HPDE6-E6E7 (cell line): Measurements from ENCODE around the gene APOH.
A peak's percentile ranks its signal among the peaks of the same experiment; 100 is the strongest.

Experiments used
- DNase-seq: peaks from one replicate; pipeline ENCODE4 v3.0.0; 2011; ENCODE audit warnings: missing footprints; ENCODE audit errors: extremely low spot score

Gene APOH

DNA sequence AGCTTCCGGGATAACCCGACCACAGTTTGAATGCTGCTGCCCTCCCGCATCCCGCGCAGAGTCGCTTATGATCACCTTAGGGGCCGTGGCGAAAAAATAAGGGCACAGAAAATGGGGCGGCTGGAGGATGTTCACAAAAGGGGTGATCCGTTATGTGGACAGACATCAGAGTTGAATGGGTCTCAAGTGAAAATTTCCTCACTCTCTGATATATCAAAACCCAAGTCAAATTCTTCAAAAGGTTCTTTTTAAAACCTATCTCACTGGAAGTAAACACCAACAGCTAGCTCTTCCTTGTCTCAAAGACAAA lies 36.9 kb downstream of the APOH start:
- DNase-seq: no peak

DNA sequence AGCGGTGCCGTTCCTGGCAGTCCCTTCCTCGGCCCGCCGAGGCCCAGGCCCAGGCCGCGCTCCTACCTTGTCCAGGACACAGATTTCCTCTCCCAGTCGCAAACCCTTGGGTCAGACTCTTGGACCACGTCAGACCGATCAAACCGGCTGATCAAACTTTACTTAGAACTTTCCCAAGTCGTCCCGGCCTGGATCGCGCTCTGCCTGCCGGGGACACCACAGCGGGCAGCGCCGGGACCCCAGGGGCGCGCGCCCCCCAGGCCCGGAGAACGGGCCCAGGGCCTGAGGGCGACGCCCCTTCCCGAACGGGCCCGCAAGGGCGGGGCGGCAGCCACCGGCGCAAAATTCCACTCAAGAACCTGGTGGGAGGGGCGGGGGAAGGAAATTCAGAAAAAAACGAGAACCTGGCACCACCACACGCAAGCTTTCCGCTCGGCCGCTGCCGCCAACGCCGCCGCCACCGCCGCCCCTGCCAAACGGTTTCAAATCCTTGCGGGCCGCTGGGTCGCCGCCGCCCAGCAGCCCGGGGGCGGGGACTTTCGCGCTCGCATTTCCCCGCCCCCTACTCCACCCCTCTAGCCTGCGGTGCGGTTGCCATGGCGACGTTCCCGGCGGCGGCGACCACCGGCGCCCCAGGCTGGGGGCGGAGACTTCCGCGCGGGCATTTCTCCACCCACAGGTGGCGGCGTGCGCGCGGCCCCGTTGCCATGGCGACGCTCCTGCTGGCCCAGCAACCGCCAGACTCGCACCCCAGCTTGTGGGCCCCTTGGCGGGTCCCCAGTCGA lies 37.4 kb downstream of the APOH start, which contains the start of gene CEP112:
Gene CEP112, minus strand, starts transcription at position 541 of the 785 bp plus-strand sequence.
- peak; percentile 34 for DNase-seq

DNA sequence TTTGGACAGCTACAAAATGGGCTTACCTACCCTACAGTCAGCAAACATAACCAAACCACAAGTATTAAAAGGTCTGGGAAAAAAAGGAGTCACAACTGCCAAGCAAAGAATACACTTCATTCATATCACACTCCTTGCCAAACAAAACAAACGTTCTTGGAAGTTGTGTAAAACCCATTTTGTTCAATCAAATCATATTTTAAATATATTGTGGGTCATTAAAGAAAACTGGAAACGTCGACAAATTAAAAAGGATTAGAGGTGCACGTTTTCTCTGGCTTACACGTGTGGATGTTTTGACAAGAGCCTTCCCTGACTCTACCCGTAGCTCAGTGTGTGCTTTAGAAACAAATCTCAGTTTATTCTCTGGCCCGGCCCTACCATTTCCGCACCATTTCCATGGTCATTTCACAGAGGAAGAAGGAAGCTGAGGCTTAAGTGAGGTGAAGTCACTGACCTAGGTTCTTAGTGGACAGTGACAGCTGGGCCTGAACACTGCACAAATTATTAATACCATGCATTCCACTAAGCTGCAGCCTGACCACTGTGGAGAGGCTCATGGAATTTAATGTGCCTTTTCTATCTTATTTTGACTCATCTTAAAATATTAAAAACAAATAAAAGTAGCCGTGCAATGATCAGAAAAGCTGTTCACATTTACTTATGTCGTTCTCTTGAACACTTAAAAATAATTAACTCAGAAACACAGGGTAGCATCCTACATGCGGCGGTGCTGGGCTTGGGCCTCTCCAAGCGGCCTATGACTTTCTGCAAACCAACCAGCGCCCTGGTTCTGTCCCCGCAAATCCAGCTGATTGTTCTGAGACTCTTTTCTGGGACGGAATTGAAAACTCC lies 38.2 kb downstream of the APOH start:
- no peak for DNase-seq

DNA sequence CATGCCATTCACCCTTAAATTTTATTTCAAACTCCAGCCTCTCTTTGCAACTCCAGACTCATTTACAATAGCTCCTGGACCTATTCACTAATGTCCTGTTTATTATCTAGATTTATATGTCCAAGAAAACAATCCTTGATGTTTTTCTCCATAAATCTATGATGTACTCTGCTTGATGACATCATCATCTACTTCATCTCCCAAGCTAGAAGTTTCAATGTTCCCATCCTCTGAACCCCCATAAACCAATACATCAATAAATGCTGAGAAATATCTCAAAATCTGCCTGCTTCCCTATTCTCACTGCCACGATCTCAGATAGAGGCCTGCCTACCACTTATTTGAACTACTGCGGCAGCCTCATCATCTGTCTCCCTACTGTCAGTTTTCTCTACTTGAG lies 41.5 kb downstream of the APOH start:
- DNase-seq: no peak

DNA sequence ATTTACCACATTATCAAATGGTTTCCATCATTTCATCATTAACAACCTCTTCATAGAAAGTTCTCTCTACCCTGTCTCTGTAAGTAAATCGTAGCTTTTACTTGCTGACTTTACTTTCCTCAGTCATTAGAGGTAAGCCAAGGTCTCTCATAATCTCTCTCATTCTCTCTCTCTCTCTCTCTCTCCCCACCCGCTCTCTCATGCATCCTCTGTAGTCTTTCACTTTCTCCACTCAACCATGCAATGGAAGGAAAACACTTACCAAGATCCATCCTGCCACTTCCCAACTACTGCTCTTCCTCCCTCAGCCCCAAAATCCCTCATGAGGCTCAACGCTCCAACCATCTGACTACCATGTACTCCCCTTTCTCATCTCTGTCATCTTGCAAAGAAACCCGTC lies 43.4 kb downstream of the APOH start:
- no peak for DNase-seq

DNA sequence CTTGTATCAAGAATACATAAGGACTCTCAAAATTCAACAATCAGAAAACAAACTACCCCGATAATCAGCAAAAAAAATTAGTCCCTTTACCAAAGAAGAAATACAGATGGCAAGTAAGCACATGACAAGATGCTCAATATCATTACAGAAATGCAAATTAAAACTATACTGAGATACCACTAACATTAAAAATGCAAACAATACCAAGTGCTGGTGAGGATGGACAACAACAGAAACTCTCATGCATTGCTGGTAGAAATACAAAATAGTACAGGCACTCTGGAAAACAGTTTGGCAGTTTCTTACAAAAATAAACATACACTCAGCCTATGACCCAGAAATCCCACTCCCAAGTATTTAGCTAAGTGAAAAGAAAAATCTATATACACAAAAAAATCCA lies 44.8 kb downstream of the APOH start:
- no peak for DNase-seq

DNA sequence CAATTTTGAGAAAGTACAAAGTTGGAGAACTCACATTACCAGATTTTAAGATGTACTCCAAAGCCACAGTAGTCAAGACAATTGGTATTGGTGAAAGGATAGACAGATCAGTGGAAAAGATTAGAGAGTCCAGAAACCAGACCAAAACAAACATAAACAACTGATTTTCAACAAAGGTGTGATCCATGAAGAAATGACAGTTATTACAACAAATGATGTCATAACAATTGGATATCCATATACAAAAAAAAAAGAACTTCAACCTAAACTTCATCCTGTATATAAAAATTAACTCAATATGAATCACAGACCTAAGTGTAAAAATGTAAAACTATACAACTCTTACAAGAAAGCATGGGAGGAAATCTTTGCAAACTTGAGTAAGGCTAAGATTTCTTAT lies 45.7 kb downstream of the APOH start:
- DNase-seq: no peak

DNA sequence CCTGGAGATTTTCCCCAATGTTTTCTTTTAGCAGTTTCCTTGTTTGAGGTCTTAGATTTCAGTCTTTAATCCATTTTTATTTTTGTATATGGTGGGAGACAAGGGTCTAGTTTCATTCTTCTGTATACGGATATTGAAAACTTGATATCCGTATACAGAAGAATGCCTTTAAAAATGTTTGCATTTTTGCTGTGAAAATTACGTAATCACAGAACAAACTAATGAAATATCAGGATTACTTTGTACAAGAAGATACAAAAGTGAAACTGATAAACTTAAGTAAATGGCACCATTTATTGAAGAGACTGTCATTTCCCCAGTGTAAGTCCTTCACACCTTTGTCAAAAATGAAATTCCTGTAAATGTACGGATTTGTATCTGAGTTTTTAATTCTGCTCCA lies 50.6 kb downstream of the APOH start:
- DNase-seq: no peak

DNA sequence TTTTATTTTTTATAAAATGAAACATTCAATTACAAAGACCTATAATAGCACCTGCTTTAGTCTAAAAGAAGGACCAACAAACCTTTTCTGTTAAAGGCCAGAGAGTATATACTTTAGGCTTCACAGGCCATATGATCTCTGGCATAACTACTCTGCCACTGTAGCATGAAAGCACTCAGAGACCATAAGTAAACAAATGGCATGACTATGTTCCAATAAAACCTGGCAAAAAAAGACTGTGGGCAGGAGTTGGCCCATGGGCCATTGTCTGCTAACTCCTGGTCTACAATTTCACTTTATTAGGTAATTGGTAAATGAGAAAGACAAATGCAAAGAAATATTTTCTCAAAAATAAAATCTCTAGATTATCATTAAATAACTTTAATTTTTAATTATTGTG lies 52.2 kb downstream of the APOH start:
- no peak for DNase-seq

DNA sequence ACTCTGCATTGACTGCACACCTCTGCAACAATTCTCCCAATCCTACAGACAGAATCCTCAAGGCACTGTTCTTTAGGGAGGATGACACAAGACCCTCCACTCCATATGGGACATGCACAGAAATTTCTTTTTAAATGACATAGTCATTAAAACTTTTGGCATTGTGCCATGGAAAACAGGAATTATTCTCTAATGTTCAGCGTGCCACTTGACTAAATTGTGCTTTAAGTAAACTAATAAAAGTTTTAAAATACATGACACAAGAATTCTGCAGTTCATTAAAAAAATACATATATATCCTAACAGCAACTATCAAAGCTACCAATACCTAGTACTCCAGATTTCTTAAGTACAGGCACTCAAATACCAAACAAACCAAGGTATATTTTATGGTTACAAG lies 53.3 kb downstream of the APOH start:
- DNase-seq: no peak

DNA sequence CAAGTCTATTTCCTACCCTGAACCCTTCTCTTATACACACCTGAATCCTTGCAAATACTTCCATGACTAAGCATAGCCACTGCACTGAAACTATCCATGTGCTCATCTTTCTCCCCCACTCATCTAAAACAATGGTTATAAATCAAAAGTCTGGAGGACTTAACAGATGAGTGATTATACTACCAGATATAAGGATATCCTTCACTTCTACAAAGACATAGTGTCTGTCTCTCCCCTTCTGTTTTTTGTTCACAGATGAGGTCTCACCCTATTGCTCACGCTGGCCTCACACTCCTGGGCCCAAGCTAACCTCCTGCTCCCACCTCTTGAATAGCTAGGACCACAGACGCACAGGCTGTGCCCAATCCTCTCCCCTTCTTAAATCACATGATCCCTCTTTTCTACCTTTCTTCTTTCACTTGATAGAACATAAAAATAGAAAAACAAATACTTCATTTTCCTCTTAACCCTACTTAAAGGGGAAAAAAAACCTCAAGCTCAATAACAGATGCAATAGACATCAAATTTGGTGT lies 56.5 kb downstream of the APOH start:
- DNase-seq: no peak

DNA sequence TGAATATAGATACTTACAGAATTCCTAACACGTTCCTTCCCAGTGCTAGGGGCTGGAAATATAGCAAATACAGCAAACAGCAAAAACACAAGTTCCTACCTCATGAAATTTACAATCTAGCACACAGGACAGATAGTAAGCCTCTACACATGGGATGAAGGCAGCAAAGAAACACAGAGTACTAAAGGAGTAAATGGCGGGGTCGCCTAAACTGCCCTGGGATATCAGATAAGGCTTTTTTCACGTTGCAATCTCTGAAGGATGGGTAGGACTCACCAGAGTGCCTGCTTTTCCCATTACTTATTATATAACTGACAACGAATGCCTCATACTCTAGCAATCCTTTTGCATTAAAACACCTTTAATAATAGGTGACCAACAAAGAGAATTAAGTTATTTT lies 57.1 kb downstream of the APOH start:
- no peak for DNase-seq

DNA sequence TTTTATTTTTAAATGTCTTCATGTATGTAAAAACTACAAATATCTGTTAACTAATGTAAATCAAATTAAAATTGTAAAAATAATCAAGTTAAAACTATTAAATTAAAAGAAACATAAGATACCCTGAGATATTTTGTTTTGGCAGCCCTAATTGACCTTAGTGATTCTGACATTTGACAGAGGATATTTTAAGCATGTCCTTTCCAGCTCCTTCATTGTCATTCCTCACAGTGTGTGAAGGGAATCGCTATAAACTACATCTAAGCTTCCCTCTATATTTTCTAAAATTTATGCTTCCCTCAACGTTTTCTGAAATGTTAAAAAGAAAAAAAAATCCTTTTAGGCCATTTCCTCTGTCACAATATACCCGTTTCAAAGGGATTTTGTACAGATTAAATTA lies 57.5 kb downstream of the APOH start:
- DNase-seq: no peak

DNA sequence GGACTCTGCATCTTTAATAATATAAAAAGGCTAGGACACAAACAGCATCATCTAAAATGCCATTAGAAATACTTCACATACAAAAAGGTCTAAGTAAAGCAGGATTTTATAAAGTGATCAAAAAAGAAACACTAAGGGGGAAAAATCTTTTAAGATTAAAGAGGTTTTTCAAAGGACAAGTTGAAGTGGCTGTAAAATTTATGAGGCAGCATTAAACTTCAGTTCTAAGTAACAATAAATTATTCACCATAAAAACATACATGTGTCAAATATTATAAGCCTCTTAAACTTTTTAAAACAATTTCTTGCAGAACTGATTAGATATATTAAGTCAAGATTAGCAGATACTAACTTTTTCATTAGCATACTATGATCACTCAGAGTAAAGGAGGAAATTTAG lies 58.0 kb downstream of the APOH start:
- DNase-seq: no peak

DNA sequence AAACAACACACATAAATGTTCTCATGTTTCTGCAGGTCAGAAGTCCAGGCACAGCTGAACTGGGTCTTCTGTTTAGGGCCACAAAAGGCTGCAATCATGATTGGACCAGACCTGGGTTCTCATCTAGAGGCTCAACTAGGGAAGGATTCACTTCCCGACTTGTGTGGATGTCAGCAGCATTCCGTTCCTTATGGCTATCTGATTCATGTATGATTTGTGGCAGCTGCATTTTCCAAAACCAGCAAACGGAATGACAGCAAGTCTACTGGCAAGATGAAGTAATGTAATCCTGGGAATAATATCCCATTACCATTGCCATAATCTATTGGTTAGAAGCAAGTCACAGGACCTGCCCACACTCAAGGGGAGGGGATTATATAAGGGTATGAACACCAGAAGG lies 59.4 kb downstream of the APOH start:
- no peak for DNase-seq

DNA sequence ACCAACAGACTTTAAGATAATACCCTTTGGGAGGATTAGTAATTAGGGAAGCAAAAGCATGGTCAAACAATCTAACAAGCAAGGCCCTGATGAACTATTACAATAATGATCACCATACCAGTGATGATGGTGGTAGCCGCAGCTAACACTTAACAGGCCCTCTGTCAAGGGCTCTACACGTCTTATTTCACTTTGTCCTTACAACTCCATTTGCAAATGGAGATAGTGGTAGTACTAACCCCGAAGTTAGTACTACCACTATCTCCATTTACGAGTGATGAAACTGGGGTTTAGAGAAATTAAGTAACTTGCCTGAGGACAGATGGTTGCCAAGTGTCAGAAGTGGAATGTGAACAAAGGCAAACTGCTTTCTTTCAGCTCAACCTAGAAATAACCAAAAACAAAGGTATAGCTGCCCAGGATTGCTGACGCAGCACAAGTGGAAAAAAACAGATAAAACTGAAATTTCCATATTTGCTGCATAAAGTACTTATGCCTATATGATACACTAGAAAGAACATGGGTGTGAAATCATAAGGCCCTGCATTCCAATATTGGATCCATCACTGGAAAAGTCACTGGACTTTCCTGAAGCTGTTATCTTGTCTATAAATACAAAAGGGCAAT lies 61.9 kb downstream of the APOH start:
- DNase-seq: no peak

DNA sequence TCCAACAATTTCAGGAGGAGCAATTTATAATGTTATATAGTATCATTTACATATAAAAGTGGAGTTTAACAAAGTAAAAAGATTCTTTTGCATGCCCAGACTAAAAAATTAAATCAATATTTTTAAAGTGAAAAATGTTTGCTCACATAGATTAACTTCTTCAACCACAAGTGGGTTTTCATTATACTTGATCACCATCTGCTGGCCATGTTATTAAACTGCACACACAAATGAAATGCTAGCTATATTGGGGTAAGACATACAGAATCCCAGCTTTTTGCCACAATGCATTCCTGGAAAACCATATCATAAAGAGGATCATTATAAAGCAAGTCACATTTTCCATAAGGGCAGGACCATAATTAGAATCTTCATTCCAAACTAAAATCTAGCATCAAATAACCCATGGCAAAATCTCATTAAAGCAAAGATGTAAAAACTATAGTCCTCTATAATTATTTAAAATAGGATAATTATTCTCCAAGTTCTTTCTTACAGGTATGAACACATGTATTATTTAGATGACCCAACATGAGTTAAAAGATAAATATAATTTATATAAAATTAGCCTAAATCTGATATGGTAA lies 63.6 kb downstream of the APOH start:
- peak; percentile 47 for DNase-seq
